CD4-positive, CD25-positive, alpha-beta regulatory T cell (primary cell): ENCODE results near the gene RND1. TPM values are rescaled to one million over a fixed set of nuclear protein-coding genes. Genes with fewer than 3 reads are reported as not detected.
A peak's percentile ranks its signal among the peaks of the same experiment; 100 is the strongest.
"Not testable (repeated sequence)": the region's sequence is repeated elsewhere in the genome, so short reads cannot be mapped to it uniquely, and the experiment has no call there.

Experiments used
- ATAC-seq, 2 donors: fragments of 150-1000 bp; cut with Tn5 transposase; one replicate each; pipeline ENCODE4 v1.10.0; 2021; ENCODE audit warnings: low read depth in 2 of 2, moderate number of reproducible peaks in 2 of 2, moderate library complexity in 1 of 2
- DNase-seq, 3 donors: peaks; one replicate each; pipeline versions ENCODE4 v3.0.0 to v3.0.0-alpha.2; 2012 to 2022; ENCODE audit warnings: mixed read lengths in 1 of 3
- H3K27ac ChIP-seq: one replicate; pipeline ENCODE4 v1.7.0; 2013; ENCODE audit warnings: mild to moderate bottlenecking, low read length; ENCODE audit not compliant: insufficient read depth, poor library complexity, severe bottlenecking
- H3K27me3 ChIP-seq: one replicate; pipeline ENCODE4 v1.7.0; 2013; ENCODE audit warnings: low read length; ENCODE audit not compliant: control insufficient read depth, insufficient read depth
- H3K36me3 ChIP-seq: one replicate; pipeline ENCODE4 v1.7.0; 2013; ENCODE audit warnings: mild to moderate bottlenecking, low read length, moderate library complexity; ENCODE audit not compliant: control insufficient read depth, insufficient read depth
- H3K4me1 ChIP-seq: 2 replicates; pipeline ENCODE4 v1.7.0; 2013; ENCODE audit warnings: mild to moderate bottlenecking, low read length; ENCODE audit not compliant: insufficient read depth, control insufficient read depth, poor library complexity, severe bottlenecking
- H3K4me3 ChIP-seq: one replicate; pipeline ENCODE4 v1.7.0; 2013; ENCODE audit warnings: low read depth, mild to moderate bottlenecking, low read length, moderate library complexity
- H3K9me3 ChIP-seq, 2 experiments: 1 replicate in 1 of 2; 2 replicates in 1 of 2; pipeline ENCODE4 v1.7.0; 2013; ENCODE audit warnings: low read length in 2 of 2, mild to moderate bottlenecking in 1 of 2, moderate library complexity in 1 of 2; ENCODE audit not compliant: control insufficient read depth in 2 of 2
- H3K27ac Mint-ChIP-seq, 3 donors: one replicate each; pipeline ENCODE4 v1.8.0; 2020 to 2022; ENCODE audit warnings: mild to moderate bottlenecking in 3 of 3, mixed read lengths in 3 of 3, moderate library complexity in 2 of 3
- H3K27me3 Mint-ChIP-seq: one replicate; pipeline ENCODE4 v1.8.0; 2022; ENCODE audit warnings: mild to moderate bottlenecking, mixed read lengths
- H3K36me3 Mint-ChIP-seq: one replicate; pipeline ENCODE4 v1.8.0; 2020; ENCODE audit warnings: mixed read lengths
- H3K4me1 Mint-ChIP-seq, 4 donors: one replicate each; pipeline ENCODE4 v1.8.0; 2020 to 2022; ENCODE audit warnings: mixed read lengths in 4 of 4, mild to moderate bottlenecking in 1 of 4
- H3K4me3 Mint-ChIP-seq, 4 donors: one replicate each; pipeline ENCODE4 v1.8.0; 2020 to 2022; ENCODE audit warnings: mild to moderate bottlenecking in 4 of 4, mixed read lengths in 4 of 4, moderate library complexity in 3 of 4
- H3K9me3 Mint-ChIP-seq, 7 donors: one replicate each; pipeline ENCODE4 v1.8.0; 2020 to 2022; ENCODE audit warnings: mixed read lengths in 7 of 7, mild to moderate bottlenecking in 3 of 7, moderate library complexity in 2 of 7
- polyA plus RNA-seq, 4 donors: library from polyadenylated mRNA; unstranded; fragments of 300-500 nt; fragmentation: Illumina TruSeq; gene quantifications; one replicate each; pipeline ENCODE4 v1.2.3, GENCODE V29; 2021
- total RNA-seq: library from RNA; stranded (reverse); gene quantifications from one replicate; pipeline ENCODE4 v1.2.3, GENCODE V29; 2022

RND1 gene
- total and polyA plus RNA-seq, 5 donors from 2014 or later, result 0.13 to 7.3 (median 0.60) TPM

GRCh38 chr12:48866052-48866711 is 512 bp upstream of the RND1 start:
- peak overlapping the region; percentile 79 to 97 (median 95) for H3K27ac Mint-ChIP-seq
- H3K27me3 Mint-ChIP-seq, result peaks cover 27% of the 10 kb centered on the region
- H3K36me3 ChIP-seq, result no peaks in the 10 kb centered on the region
- peak overlapping the region; percentile 55 for H3K27ac ChIP-seq
- peaks cover 10% of the 10 kb centered on the region for H3K27me3 ChIP-seq
- no peak for DNase-seq
- H3K9me3 ChIP-seq, result no peaks in the 10 kb centered on the region
- H3K4me3 ChIP-seq, result peak overlapping the region; percentile 65
- H3K36me3 Mint-ChIP-seq, result no peaks in the 10 kb centered on the region
- no peaks in the 10 kb centered on the region for H3K9me3 Mint-ChIP-seq
- peak overlapping the region; percentile 78 to 97 (median 92) for H3K4me3 Mint-ChIP-seq
- H3K4me1 Mint-ChIP-seq, result peaks cover 5 to 30% (median 17%) of the 10 kb centered on the region in 4 donors
- ATAC-seq, result peak; percentile 31 to 35
- peaks cover 9% of the 10 kb centered on the region for H3K4me1 ChIP-seq

- Histone ChIP-seq H3K27ac (no peak overlapping the region), H3K4me3 (no peak overlapping the region), H3K9me3 (no peaks in the 10 kb centered on the region), H3K27me3 (peaks cover 10% of the 10 kb centered on the region), H3K36me3 (no peaks in the 10 kb centered on the region), H3K4me1 (peaks cover 9% of the 10 kb centered on the region)
- DNase-seq (no peak), ATAC-seq (no peak)
- peak overlapping the region in 2 of 4 donors; percentile 61 to 78 for H3K4me3 Mint-ChIP-seq
- no peaks in the 10 kb centered on the region for H3K36me3 Mint-ChIP-seq
- no peaks in the 10 kb centered on the region for H3K9me3 Mint-ChIP-seq
- H3K27ac Mint-ChIP-seq, result peak overlapping the region in 1 of 3 donors; percentile 32
- peaks cover 27% of the 10 kb centered on the region for H3K27me3 Mint-ChIP-seq
- H3K4me1 Mint-ChIP-seq, result peaks cover 5 to 30% (median 17%) of the 10 kb centered on the region in 4 donors
These were observed 2.4 kb downstream of the RND1 start for GRCh38 chr12:48863291-48863690.

- Histone ChIP-seq H3K27ac (no peak overlapping the region), H3K27me3 (peaks cover 10% of the 10 kb centered on the region), H3K36me3 (no peaks in the 10 kb centered on the region), H3K4me3 (no peak overlapping the region), H3K4me1 (peaks cover 9% of the 10 kb centered on the region), H3K9me3 (no peaks in the 10 kb centered on the region)
- H3K27me3 Mint-ChIP-seq, result peaks cover 27% of the 10 kb centered on the region
- H3K4me1 Mint-ChIP-seq, result peaks cover 5 to 30% (median 17%) of the 10 kb centered on the region in 4 donors
- no peaks in the 10 kb centered on the region for H3K36me3 Mint-ChIP-seq
- no peak overlapping the region for H3K4me3 Mint-ChIP-seq
- ATAC-seq, result no peak
- no peak overlapping the region for H3K27ac Mint-ChIP-seq
- H3K9me3 Mint-ChIP-seq, result no peaks in the 10 kb centered on the region
- DNase-seq, result no peak
These were observed 2.9 kb downstream of the RND1 start for GRCh38 chr12:48862760-48863159.

- Mint-ChIP-seq H3K27ac (no peak overlapping the region), H3K36me3 (no peaks in the 10 kb centered on the region), H3K4me3 (no peak overlapping the region), H3K4me1 (peaks cover 5 to 28% (median 17%) of the 10 kb centered on the region in 4 donors), H3K27me3 (peaks cover 27% of the 10 kb centered on the region), H3K9me3 (no peaks in the 10 kb centered on the region)
- no peak for DNase-seq
- Histone ChIP-seq H3K36me3 (no peaks in the 10 kb centered on the region), H3K4me3 (no peak overlapping the region), H3K9me3 (no peaks in the 10 kb centered on the region), H3K4me1 (peaks cover 9% of the 10 kb centered on the region), H3K27ac (no peak overlapping the region), H3K27me3 (peaks cover 10% of the 10 kb centered on the region)
- ATAC-seq, result no peak
These were observed 4.6 kb downstream of the RND1 start for GRCh38 chr12:48861111-48861510.

GRCh38 chr12:48860236-48860635 is 5.4 kb downstream of the RND1 start:
- Mint-ChIP-seq H3K4me1 (peaks cover 0 to 20% (median 11%) of the 10 kb centered on the region in 4 donors), H3K27me3 (peaks cover 25% of the 10 kb centered on the region)
- peaks cover 10% of the 10 kb centered on the region for H3K27me3 ChIP-seq
- not testable (repeated sequence) for H3K27ac Mint-ChIP-seq, ATAC-seq, H3K4me1 ChIP-seq, H3K36me3 ChIP-seq, H3K27ac ChIP-seq, H3K9me3 Mint-ChIP-seq, H3K9me3 ChIP-seq, H3K4me3 ChIP-seq, H3K4me3 Mint-ChIP-seq, DNase-seq, H3K36me3 Mint-ChIP-seq

GRCh38 chr12:48859607-48860006 is 6.1 kb downstream of the RND1 start:
- Histone ChIP-seq H3K36me3 (no peaks in the 10 kb centered on the region), H3K27ac (no peak overlapping the region), H3K4me1 (peaks cover under 1% of the 10 kb centered on the region), H3K4me3 (no peak overlapping the region), H3K9me3 (no peaks in the 10 kb centered on the region), H3K27me3 (peaks cover 10% of the 10 kb centered on the region)
- no peaks in the 10 kb centered on the region for H3K9me3 Mint-ChIP-seq
- H3K27ac Mint-ChIP-seq, result no peak overlapping the region
- ATAC-seq, result no peak
- peaks cover 21% of the 10 kb centered on the region for H3K27me3 Mint-ChIP-seq
- peaks cover 0 to 14% (median 5%) of the 10 kb centered on the region in 4 donors for H3K4me1 Mint-ChIP-seq
- H3K4me3 Mint-ChIP-seq, result no peak overlapping the region
- DNase-seq, result no peak
- H3K36me3 Mint-ChIP-seq, result no peaks in the 10 kb centered on the region

GRCh38 chr12:48858043-48858442 is 7.6 kb downstream of the RND1 start:
- peaks cover under 1% of the 10 kb centered on the region for H3K4me1 ChIP-seq
- Mint-ChIP-seq H3K4me1 (peaks cover 1 to 4% (median 3%) of the 10 kb centered on the region in 4 donors), H3K9me3 (no peaks in the 10 kb centered on the region), H3K4me3 (no peak overlapping the region), H3K27ac (no peak overlapping the region), H3K27me3 (peaks cover 9% of the 10 kb centered on the region), H3K36me3 (no peaks in the 10 kb centered on the region)
- no peak overlapping the region for H3K27ac ChIP-seq
- H3K27me3 ChIP-seq, result peaks cover 2% of the 10 kb centered on the region
- no peaks in the 10 kb centered on the region for H3K9me3 ChIP-seq
- ATAC-seq, result no peak
- H3K36me3 ChIP-seq, result no peaks in the 10 kb centered on the region
- H3K4me3 ChIP-seq, result no peak overlapping the region
- DNase-seq, result no peak
